DND-41 (cell line): ENCODE measurements around the gene TOMT.

Source experiments
- CTCF ChIP-seq: IDR thresholded peaks from 2 replicates; pipeline ENCODE4 v1.5.1; 2012; ENCODE audit warnings: borderline replicate concordance, low read length, moderate library complexity, mild to moderate bottlenecking; ENCODE audit not compliant: poor library complexity, severe bottlenecking; ENCODE audit errors: extremely low read depth
- EZH2 ChIP-seq: IDR thresholded peaks from 3 replicates; pipeline ENCODE4 v1.6.1; 2012; ENCODE audit warnings: borderline replicate concordance, low read depth, mild to moderate bottlenecking, moderate library complexity, low read length, inconsistent platforms; ENCODE audit not compliant: severe bottlenecking

DNA sequence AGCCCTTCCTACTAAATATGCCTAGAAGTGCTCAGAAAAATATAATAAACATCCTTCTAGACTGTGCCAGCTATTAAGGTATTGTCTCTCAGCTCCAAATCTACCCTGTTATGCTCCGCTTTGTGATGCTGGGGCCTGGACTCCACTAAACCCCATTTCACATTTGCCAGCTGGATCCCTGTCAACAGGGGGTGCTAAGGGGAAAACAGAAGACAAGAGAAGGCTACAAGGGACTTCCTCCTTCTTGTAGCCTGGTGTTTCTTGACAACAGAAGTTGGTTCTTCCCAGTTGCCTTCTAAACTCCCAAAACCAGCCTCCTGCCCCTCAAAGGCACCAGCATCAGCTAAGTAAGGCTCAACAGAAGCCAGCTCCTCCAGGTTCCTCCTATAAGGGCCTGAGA lies 30.6 kb upstream of the TOMT start:
- TF ChIP-seq CTCF (peak; percentile 39), EZH2 (no peak)
